Upper lobe of right lung (tissue), 1 donor: Measurements from ENCODE around the gene JAZF1. TPM values are rescaled to one million over a fixed set of nuclear protein-coding genes. Genes with fewer than 3 reads are reported as not detected.

Source experiments
- ATAC-seq: fragments of 200-7000 bp; cut with Tn5 transposase; one replicate; pipeline ENCODE4 v1.9.1; 2020; ENCODE audit warnings: mild to moderate bottlenecking, moderate library complexity
- DNase-seq: peaks from one replicate; pipeline ENCODE4 v3.0.0-alpha.2; 2020
- H3K27ac ChIP-seq: fragments of 200-600 bp; one replicate; pipeline ENCODE4 v1.8.0; 2022
- H3K27me3 ChIP-seq: fragments of 200-600 bp; one replicate; pipeline ENCODE4 v1.8.0; 2022; ENCODE audit warnings: mild to moderate bottlenecking
- H3K36me3 ChIP-seq: fragments of 200-600 bp; one replicate; pipeline ENCODE4 v1.8.0; 2022
- H3K4me1 ChIP-seq: fragments of 200-600 bp; one replicate; pipeline ENCODE4 v1.8.0; 2022
- H3K4me3 ChIP-seq: fragments of 200-600 bp; one replicate; pipeline ENCODE4 v1.8.0; 2022; ENCODE audit warnings: mild to moderate bottlenecking
- H3K9me3 ChIP-seq: fragments of 200-600 bp; one replicate; pipeline ENCODE4 v1.8.0; 2022
- CTCF ChIP-seq: fragments of 200-600 bp; IDR thresholded peaks from one replicate; pipeline ENCODE4 v1.8.0; 2022; ENCODE audit warnings: antibody characterized with exemption
- intact Hi-C: fragments of 100-400 bp; cut with DNase I; formaldehyde crosslinking; loops from one replicate; pipeline ENCODE4 v1.11.0; 2022
- total RNA-seq: library from RNA; stranded (reverse); fragmentation: NEBNext Ultra II Directional; extraction: Animal tissue kit (Norgen Biotek cat#: 25700); gene quantifications from one replicate; pipeline ENCODE4 v1.2.1, GENCODE V29; 2021
- donor health status: DM: no; HTN: yes; CAD: no; lungs with severe emphysema.

The JAZF1 gene
- total RNA-seq, 1 donor from 2014 or later, result 20.6 TPM

- intact Hi-C loops, result no loop called here
- ATAC-seq (no peak), DNase-seq (no peak)
- H3K27ac ChIP-seq, result no peak overlapping the region
- H3K9me3 ChIP-seq, result no peaks in the 10 kb centered on the region
- no peaks in the 10 kb centered on the region for H3K27me3 ChIP-seq
- no peaks in the 10 kb centered on the region for H3K36me3 ChIP-seq
- no peak for TF ChIP-seq CTCF
- no peak overlapping the region for H3K4me3 ChIP-seq
- H3K4me1 ChIP-seq, result peaks cover 15% of the 10 kb centered on the region
Observed at GRCh38 chr7:28152594-28152993, 28.0 kb downstream of the JAZF1 start.

- no peaks in the 10 kb centered on the region for H3K27me3 ChIP-seq
- intact Hi-C loops, result no loop called here
- no peak overlapping the region for H3K27ac ChIP-seq
- H3K4me3 ChIP-seq, result no peak overlapping the region
- H3K9me3 ChIP-seq, result no peaks in the 10 kb centered on the region
- H3K4me1 ChIP-seq, result peaks cover 15% of the 10 kb centered on the region
- ATAC-seq (no peak), DNase-seq (no peak)
- no peaks in the 10 kb centered on the region for H3K36me3 ChIP-seq
- TF ChIP-seq CTCF, result no peak
Observed at GRCh38 chr7:28151965-28152364, 28.6 kb downstream of the JAZF1 start.

GRCh38 chr7:28149291-28150101 lies 31.1 kb downstream of the JAZF1 start:
- DNase-seq, result no peak

GRCh38 chr7:28145931-28146330 lies 34.7 kb downstream of the JAZF1 start:
- Histone ChIP-seq H3K27me3 (no peaks in the 10 kb centered on the region), H3K4me3 (no peak overlapping the region), H3K27ac (no peak overlapping the region), H3K9me3 (no peaks in the 10 kb centered on the region), H3K4me1 (no peaks in the 10 kb centered on the region), H3K36me3 (no peaks in the 10 kb centered on the region)
- DNase-seq (no peak), ATAC-seq (no peak)
- TF ChIP-seq CTCF, result no peak
- intact Hi-C loops, result no loop called here

More at GRCh38 chr7:28149291-28150101, 31.1 kb downstream of the JAZF1 start:
- intact Hi-C loops, result no loop called here
- Histone ChIP-seq H3K27ac (no peak overlapping the region), H3K4me1 (no peaks in the 10 kb centered on the region), H3K4me3 (no peak overlapping the region), H3K36me3 (no peaks in the 10 kb centered on the region), H3K9me3 (no peaks in the 10 kb centered on the region), H3K27me3 (no peaks in the 10 kb centered on the region)
- no peak for ATAC-seq
- no peak for TF ChIP-seq CTCF

GRCh38 chr7:28145090-28145626 lies 35.4 kb downstream of the JAZF1 start:
- H3K36me3 ChIP-seq, result no peaks in the 10 kb centered on the region
- ATAC-seq, result no peak
- intact Hi-C loops, result no loop called here
- no peak for DNase-seq
- H3K27ac ChIP-seq, result no peak overlapping the region
- no peaks in the 10 kb centered on the region for H3K27me3 ChIP-seq
- H3K4me1 ChIP-seq, result no peaks in the 10 kb centered on the region
- H3K4me3 ChIP-seq, result no peak overlapping the region
- no peak for TF ChIP-seq CTCF
- no peaks in the 10 kb centered on the region for H3K9me3 ChIP-seq
